Fibroblast of skin of right quadriceps (primary cell): ENCODE results near the gene KHNYN.
"Not testable (repeated sequence)": the region's sequence is repeated elsewhere in the genome, so short reads cannot be mapped to it uniquely, and the experiment has no call there.

Experiments used
- DNase-seq: peaks from one replicate; pipeline ENCODE4 v3.0.0-alpha.2; 2013

Gene KHNYN

GRCh38 chr14:24481622-24482324 lies 52.0 kb downstream of the KHNYN start:
- DNase-seq = peak; percentile 2

DNA sequence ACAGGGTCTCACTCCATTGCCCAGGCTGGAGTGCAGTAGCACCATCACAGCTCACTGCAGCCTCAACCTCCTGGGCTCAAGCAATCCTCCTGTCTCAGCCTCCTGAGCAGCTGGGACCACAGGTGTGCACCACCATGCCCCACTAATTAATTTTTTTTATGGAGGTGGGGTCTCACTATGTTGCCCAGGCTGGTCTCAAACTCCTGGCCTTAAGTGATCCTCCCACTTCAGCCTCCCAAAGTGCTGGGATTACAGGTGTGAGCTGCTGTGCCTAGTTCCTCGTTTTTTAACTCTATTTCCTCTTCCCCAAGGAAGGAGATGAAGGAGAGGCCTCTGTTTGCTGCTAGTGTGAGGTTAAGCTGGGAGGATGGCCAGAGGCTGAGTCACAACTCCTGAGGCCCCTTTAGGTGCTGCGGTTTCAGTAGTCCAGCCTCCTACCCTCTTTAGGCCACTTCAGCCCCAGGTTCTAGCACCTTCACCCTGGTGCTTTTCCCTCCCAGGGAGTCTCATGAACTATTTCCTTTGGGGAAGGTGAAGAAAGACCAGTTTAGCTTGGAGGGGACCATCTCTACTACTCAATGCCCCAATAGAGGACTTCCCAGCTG lies 53.0 kb downstream of the KHNYN start:
- not testable (repeated sequence) for DNase-seq

GRCh38 chr14:24483604-24484252 lies 54.0 kb downstream of the KHNYN start:
- peak; percentile 5 for DNase-seq
